ENCODE results near the gene TXNDC11. TPM values are rescaled to one million over a fixed set of nuclear protein-coding genes. Genes with fewer than 3 reads are reported as not detected.

The TXNDC11 gene
- total RNA-seq, 2 donors from 2014 or later, result 52.0 to 62.1 TPM

- TF ChIP-seq CTCF (IDR thresholded peaks at IDR 0.05), result no peak
- intact Hi-C loops (cut with DNase I), result no loop called here
- Histone ChIP-seq H3K27ac (no peak overlapping the region), H3K4me1 (no peaks in the 10 kb centered on the region), H3K27me3 (no peaks in the 10 kb centered on the region), H3K9me3 (no peaks in the 10 kb centered on the region), H3K4me3 (no peak overlapping the region), H3K9ac (ENCODE audit: low read depth in 2 of 2, low read length in 2 of 2) (no peak overlapping the region), H3K36me3 (peaks cover 5% of the 10 kb centered on the region)
- no peak for DNase-seq
These were observed 8.5 kb downstream of the TXNDC11 start for GRCh38 chr16:11734025-11734652.

- no peak overlapping the region for H3K9ac ChIP-seq (ENCODE audit: low read depth in 2 of 2, low read length in 2 of 2)
- TF ChIP-seq CTCF (IDR thresholded peaks at IDR 0.05), result no peak
- no peaks in the 10 kb centered on the region for H3K27me3 ChIP-seq
- no peaks in the 10 kb centered on the region for H3K9me3 ChIP-seq
- no peak overlapping the region for H3K27ac ChIP-seq
- H3K36me3 ChIP-seq, result peaks cover 5% of the 10 kb centered on the region
- H3K4me1 ChIP-seq, result no peaks in the 10 kb centered on the region
- DNase-seq, result no peak
- intact Hi-C loops (cut with DNase I), result no loop called here
- H3K4me3 ChIP-seq, result no peak overlapping the region
These were observed 11.4 kb downstream of the TXNDC11 start for GRCh38 chr16:11731222-11731621.

- no peak for DNase-seq
- Histone ChIP-seq H3K27me3 (no peaks in the 10 kb centered on the region), H3K9me3 (no peaks in the 10 kb centered on the region), H3K36me3 (no peaks in the 10 kb centered on the region), H3K4me3 (no peak overlapping the region), H3K27ac (no peak overlapping the region), H3K9ac (ENCODE audit: low read depth in 2 of 2, low read length in 2 of 2) (no peak overlapping the region), H3K4me1 (no peaks in the 10 kb centered on the region)
- no peak for TF ChIP-seq CTCF (IDR thresholded peaks at IDR 0.05)
- intact Hi-C loops (cut with DNase I), result no loop called here
These were observed 12.9 kb downstream of the TXNDC11 start for GRCh38 chr16:11729787-11730186.

- H3K9ac ChIP-seq (ENCODE audit: low read depth in 2 of 2, low read length in 2 of 2), result no peak overlapping the region
- intact Hi-C loops (cut with DNase I), result no loop called here
- H3K27ac ChIP-seq, result no peak overlapping the region
- H3K36me3 ChIP-seq, result no peaks in the 10 kb centered on the region
- TF ChIP-seq CTCF (IDR thresholded peaks at IDR 0.05), result no peak
- no peak overlapping the region for H3K4me3 ChIP-seq
- H3K27me3 ChIP-seq, result no peaks in the 10 kb centered on the region
- no peaks in the 10 kb centered on the region for H3K4me1 ChIP-seq
- DNase-seq, result no peak
- H3K9me3 ChIP-seq, result no peaks in the 10 kb centered on the region
These were observed 14.7 kb downstream of the TXNDC11 start for GRCh38 chr16:11727796-11728543.

- peak; percentile 40 for DNase-seq
These were observed 16.6 kb downstream of the TXNDC11 start for GRCh38 chr16:11726008-11726407.

More at GRCh38 chr16:11726008-11726407, 16.6 kb downstream of the TXNDC11 start:
- no peak for TF ChIP-seq CTCF (IDR thresholded peaks at IDR 0.05)
- H3K4me1 ChIP-seq, result peaks cover 7% of the 10 kb centered on the region
- no peaks in the 10 kb centered on the region for H3K27me3 ChIP-seq
- no peak overlapping the region for H3K27ac ChIP-seq
- H3K9me3 ChIP-seq, result no peaks in the 10 kb centered on the region
- no peak overlapping the region for H3K9ac ChIP-seq (ENCODE audit: low read depth in 2 of 2, low read length in 2 of 2)
- no peak overlapping the region for H3K4me3 ChIP-seq
- peaks cover 7% of the 10 kb centered on the region for H3K36me3 ChIP-seq
- intact Hi-C loops (cut with DNase I), result no loop called here
